GM10847 (cell line): Measurements from ENCODE around the gene TBC1D13.

Experiments used
- POLR2A ChIP-seq: IDR thresholded peaks from 2 replicates; pipeline ENCODE4 v1.6.1; 2011; ENCODE audit not compliant: insufficient read length; ENCODE audit errors: extremely low read depth

Gene TBC1D13

GRCh38 chr9:128773049-128773448 is 14.0 kb upstream of the TBC1D13 start:
- TF ChIP-seq POLR2A, result no peak

- no peak for TF ChIP-seq POLR2A
Observed at GRCh38 chr9:128774804-128775203, 12.2 kb upstream of the TBC1D13 start.

DNA sequence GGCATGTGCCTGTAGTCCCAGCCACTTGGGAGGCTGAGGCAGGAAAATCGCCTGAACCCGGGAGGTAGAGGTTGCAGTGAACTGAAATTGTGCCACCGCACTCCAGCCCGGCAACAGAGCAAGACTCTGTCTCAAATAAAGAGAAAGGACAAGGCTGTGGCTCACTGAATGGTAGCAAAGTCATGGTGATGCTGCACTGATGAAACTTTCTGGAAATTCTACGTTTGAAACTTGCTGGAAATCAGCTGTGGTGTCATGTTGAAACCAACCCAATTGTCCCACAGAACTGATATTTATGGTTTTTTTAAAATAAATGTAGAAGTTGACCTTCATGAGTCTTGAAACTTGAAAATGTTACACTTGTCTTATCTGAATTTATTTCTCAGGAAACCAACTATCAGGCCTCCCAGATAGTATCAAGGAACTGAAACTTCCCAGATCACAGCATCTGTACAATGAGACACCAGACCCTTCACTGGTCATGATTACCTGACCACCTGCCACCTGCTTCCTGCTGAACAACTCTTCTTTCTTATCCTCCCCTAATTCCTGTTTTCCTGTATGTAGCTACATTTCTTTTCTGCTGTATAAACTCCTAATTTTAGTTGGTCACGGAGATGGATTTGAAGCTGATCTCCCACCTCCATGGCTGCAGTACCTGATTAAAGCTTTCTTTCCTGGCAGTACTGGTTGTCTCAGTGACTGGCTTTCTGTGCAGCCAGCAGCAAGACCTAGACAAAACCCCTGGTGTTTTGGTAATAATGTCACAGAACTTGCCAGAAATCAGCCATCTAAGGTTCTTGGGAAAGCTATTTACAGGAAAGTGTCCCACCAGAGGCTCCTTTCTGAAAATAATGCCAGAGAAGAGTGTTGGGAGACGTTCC is 5.6 kb upstream of the TBC1D13 start:
- TF ChIP-seq POLR2A, result no peak

DNA sequence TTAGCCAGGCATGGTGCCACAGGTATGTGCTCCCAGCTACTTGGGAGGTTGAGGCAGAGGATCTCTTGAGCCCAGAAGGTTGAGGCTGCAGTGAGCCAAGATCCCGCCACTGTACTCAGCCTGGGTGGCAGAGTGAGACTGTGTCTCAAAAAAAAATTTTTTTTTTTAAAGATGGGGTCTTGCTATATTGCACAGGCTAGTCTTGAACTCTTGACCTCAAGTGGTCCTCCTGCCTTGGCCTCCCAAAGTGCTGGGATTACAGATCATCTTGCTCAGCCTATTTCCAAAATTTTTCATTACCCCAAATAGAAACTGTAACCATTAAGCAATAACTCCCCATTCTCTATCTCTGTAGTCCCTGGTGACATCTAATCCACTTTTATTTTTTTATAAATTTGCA is 4.4 kb upstream of the TBC1D13 start:
- TF ChIP-seq POLR2A, result no peak

DNA sequence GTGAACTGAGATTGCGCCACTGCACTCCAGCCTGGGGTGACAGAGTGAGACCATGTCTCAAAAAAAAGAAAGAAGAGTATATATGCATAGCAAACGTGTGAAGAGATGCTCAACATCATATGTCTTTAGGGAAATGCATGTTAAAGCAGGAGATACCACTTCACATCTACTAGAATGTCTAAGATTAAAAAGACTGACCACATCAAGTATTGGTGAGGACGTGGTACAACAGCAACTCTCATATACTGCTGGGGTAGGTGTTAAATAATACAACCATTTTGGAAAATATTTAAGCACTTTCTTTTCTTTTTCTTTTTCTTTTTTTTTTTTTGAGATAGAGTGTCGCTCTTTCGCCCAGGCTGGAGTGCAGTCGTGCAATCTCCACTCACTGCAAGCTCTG is 1.6 kb upstream of the TBC1D13 start:
- no peak for TF ChIP-seq POLR2A

GRCh38 chr9:128787659-128788058 is 606 bp downstream of the TBC1D13 start:
- TF ChIP-seq POLR2A, result no peak

DNA sequence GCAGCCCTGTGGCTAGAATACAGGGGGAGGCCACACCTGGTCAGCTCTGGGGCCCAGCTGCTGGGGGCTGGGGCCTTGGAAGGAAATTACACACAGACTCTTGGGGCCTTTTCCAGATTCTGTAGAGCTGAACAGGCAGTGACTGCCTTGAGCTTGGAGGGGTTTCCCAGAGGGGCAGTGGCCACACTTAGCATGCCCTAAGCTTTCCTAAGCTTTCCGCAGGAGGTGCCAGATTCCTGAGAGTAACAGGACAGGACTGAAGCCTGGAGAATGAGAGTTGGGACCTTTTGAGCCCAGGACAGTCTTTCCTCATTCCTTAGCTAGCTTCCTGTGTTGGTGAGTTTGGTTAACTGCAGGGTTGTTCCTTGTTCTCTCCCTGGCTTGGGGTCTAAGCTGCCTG is 1.4 kb downstream of the TBC1D13 start:
- no peak for TF ChIP-seq POLR2A

DNA sequence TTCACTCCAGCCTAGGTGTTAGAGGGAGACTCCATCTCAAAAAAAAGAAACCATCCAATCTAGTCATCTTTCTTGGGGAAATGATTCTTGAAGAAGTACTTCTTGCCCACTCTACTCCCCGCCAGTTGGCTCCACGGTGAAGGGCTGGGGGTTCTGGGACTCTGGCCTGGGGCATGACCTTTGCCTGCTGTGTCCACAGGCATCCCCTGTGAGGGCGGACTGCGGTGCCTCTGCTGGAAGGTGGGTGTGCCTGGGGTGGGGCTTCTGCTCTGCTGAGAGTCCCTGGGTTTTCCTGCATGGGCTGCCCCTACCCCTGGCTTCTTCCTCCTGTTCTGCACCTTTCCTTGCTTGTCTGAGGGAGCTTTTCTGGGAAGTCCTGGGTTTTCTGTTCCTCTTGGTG is 3.5 kb downstream of the TBC1D13 start:
- TF ChIP-seq POLR2A, result no peak

- no peak for TF ChIP-seq POLR2A
Observed at GRCh38 chr9:128792134-128792533, 5.1 kb downstream of the TBC1D13 start.

- TF ChIP-seq POLR2A, result no peak
Observed at GRCh38 chr9:128792978-128793686, 6.1 kb downstream of the TBC1D13 start.

DNA sequence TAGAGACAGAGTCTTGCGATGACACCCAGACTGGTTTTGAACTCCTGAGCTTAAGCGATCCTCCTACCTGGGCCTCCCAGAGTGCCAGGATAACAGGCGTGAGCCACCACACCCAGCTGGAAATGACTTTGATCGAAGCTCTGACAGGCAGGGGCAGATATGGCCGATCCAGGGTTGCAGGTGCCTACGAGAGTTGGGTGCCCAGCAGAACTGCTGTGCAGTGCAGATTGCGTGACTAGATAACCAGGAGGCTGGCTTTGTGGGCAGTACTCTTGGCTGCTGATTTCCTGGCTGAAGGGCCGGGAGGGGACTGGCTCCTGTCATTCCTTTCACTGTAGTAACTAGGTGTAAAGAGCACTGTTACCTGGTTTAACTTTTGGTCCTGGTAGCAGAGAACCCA is 11.8 kb downstream of the TBC1D13 start:
- no peak for TF ChIP-seq POLR2A

DNA sequence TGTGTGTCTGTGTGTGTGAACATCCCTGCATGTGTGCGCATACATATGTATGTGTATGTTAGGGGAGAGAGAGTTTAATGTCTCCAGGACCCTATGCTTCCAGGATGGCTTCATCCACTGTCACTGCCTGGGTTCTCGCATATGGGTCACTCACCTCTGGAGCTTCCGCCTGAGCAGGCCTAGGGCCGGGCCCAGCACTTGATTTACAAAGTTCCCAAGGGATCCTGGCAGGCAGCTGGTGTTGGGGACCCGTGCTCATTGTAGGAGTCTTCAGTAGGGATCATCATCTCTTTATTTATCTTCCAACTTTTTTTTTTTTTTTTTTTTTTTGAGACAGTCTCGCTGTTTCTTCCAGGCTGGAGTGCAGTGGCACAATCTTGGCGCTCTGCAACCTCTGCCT is 13.0 kb downstream of the TBC1D13 start:
- TF ChIP-seq POLR2A, result no peak

- TF ChIP-seq POLR2A, result no peak
Observed at GRCh38 chr9:128802482-128802881, 15.4 kb downstream of the TBC1D13 start.

GRCh38 chr9:128805661-128806060 is 18.6 kb downstream of the TBC1D13 start:
- TF ChIP-seq POLR2A, result no peak

GRCh38 chr9:128807827-128808226 is 20.8 kb downstream of the TBC1D13 start:
- no peak for TF ChIP-seq POLR2A

DNA sequence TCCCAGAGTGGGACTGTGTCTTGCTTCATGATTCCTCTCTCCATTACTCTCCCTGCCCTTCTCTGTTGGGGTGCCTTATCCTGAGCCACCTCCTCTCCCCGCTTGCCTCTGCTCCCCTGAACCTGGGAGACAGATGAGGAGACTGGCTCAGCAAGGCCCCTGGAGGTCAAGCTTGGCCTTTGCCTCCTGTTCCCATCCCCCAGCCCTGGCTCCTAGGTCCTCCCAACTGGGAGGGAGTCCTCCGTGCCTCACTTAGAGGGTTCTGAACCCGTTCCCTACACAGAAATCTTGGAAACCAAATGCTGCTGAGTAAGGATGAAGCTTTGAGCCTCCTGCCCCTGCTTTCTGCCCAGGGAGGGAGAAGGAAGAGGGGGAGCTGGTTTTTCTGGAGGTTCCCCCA is 21.5 kb downstream of the TBC1D13 start:
- no peak for TF ChIP-seq POLR2A
